Measurements from ENCODE around the gene FARS2.
A peak's percentile ranks its signal among the peaks of the same experiment; 100 is the strongest.

The FARS2 gene

GRCh38 chr6:5536644-5537043 is 275.3 kb downstream of the FARS2 start:
- TF ChIP-seq CTCF (conservative IDR thresholded peaks at IDR 0.05; ENCODE audit: low read depth, low read length), result no peak
- H3K4me3 ChIP-seq (ENCODE audit: low read depth, low read length), result no peak overlapping the region
- DNase-seq (ENCODE audit: low read depth), result no peak

GRCh38 chr6:5537132-5537531 is 275.8 kb downstream of the FARS2 start:
- TF ChIP-seq CTCF (conservative IDR thresholded peaks at IDR 0.05; ENCODE audit: low read depth, low read length), result no peak
- no peak for DNase-seq (ENCODE audit: low read depth)
- H3K4me3 ChIP-seq (ENCODE audit: low read depth, low read length), result no peak overlapping the region

GRCh38 chr6:5537967-5538366 is 276.7 kb downstream of the FARS2 start:
- no peak for TF ChIP-seq CTCF (conservative IDR thresholded peaks at IDR 0.05; ENCODE audit: low read depth, low read length)
- DNase-seq (ENCODE audit: low read depth), result peak; percentile 33
- no peak overlapping the region for H3K4me3 ChIP-seq (ENCODE audit: low read depth, low read length)

- DNase-seq (ENCODE audit: low read depth), result no peak
- no peak for TF ChIP-seq CTCF (conservative IDR thresholded peaks at IDR 0.05; ENCODE audit: low read depth, low read length)
- no peak overlapping the region for H3K4me3 ChIP-seq (ENCODE audit: low read depth, low read length)
Observed at GRCh38 chr6:5540370-5540769, 279.1 kb downstream of the FARS2 start.

- no peak for DNase-seq (ENCODE audit: low read depth)
- no peak for TF ChIP-seq CTCF (conservative IDR thresholded peaks at IDR 0.05; ENCODE audit: low read depth, low read length)
- H3K4me3 ChIP-seq (ENCODE audit: low read depth, low read length), result no peak overlapping the region
Observed at GRCh38 chr6:5541025-5541424, 279.7 kb downstream of the FARS2 start.

- no peak for TF ChIP-seq CTCF (conservative IDR thresholded peaks at IDR 0.05; ENCODE audit: low read depth, low read length)
- DNase-seq (ENCODE audit: low read depth), result peak; percentile 36
- no peak overlapping the region for H3K4me3 ChIP-seq (ENCODE audit: low read depth, low read length)
Observed at GRCh38 chr6:5541751-5542432, 280.6 kb downstream of the FARS2 start.

- H3K4me3 ChIP-seq (ENCODE audit: low read depth, low read length), result no peak overlapping the region
- no peak for TF ChIP-seq CTCF (conservative IDR thresholded peaks at IDR 0.05; ENCODE audit: low read depth, low read length)
- no peak for DNase-seq (ENCODE audit: low read depth)
Observed at GRCh38 chr6:5547556-5547955, 286.2 kb downstream of the FARS2 start.
